HepG2 (cell line): Measurements from ENCODE around the gene FAM83C. TPM values are rescaled to one million over a fixed set of nuclear protein-coding genes. Genes with fewer than 3 reads are reported as not detected.
A peak's percentile ranks its signal among the peaks of the same experiment; 100 is the strongest.

Experiments
- EEA1 ChIP-seq: sonication (generic); formaldehyde crosslinking; IDR thresholded peaks from 2 replicates; pipeline ENCODE4 v1.5.1; 2020; ENCODE audit warnings: mild to moderate bottlenecking, missing genetic modification reagents, borderline replicate concordance
- NFKB2 ChIP-seq: sonication (generic); formaldehyde crosslinking; IDR thresholded peaks from 2 replicates; pipeline ENCODE4 v1.4.0; 2020; ENCODE audit warnings: missing genetic modification reagents, borderline replicate concordance
- RFX5 ChIP-seq: IDR thresholded peaks from 2 replicates; pipeline ENCODE4 v1.6.1; 2011; ENCODE audit warnings: low read depth, low read length, improper control_type of control experiment
- SAP130 ChIP-seq: IDR thresholded peaks from 2 replicates; pipeline ENCODE4 v1.6.1; 2016; ENCODE audit warnings: low read depth
- TP53 ChIP-seq: sonication (generic); formaldehyde crosslinking; conservative IDR thresholded peaks from 2 replicates; pipeline ENCODE4 v1.4.0; 2020; ENCODE audit warnings: missing genetic modification reagents
- ZBTB1 ChIP-seq: sonication (generic); formaldehyde crosslinking; IDR thresholded peaks from 2 replicates; pipeline ENCODE4 v1.4.0; 2020; ENCODE audit warnings: missing genetic modification reagents, borderline replicate concordance
- ZBTB21 ChIP-seq: sonication (generic); formaldehyde crosslinking; IDR thresholded peaks from 2 replicates; pipeline ENCODE4 v1.4.0; 2020; ENCODE audit warnings: missing genetic modification reagents
- ZNF138 ChIP-seq: sonication (generic); formaldehyde crosslinking; IDR thresholded peaks from 2 replicates; pipeline ENCODE4 v1.5.0; 2020; ENCODE audit warnings: mild to moderate bottlenecking, low read depth, missing genetic modification reagents
- ZNF891 ChIP-seq: sonication (generic); formaldehyde crosslinking; IDR thresholded peaks from 2 replicates; pipeline ENCODE4 v1.5.0; 2020; ENCODE audit warnings: mild to moderate bottlenecking, missing genetic modification reagents
- polyA plus RNA-seq, 8 experiments: library from polyadenylated mRNA; depleted of rRNA in 3 of 8; stranded (reverse) in 7 of 8; unstranded in 1 of 8; fragments of >200 nt; fragmentation: Illumina TruSeq in 4 of 8; extraction: Trizol in 4 of 8; gene quantifications; 2 replicates each; pipeline versions ENCODE4 v1.2.1 to v1.2.3, GENCODE V29; 2011 to 2016; ENCODE audit warnings: low read depth in 4 of 8, missing spikeins in 1 of 8, mixed read lengths in 1 of 8; ENCODE audit not compliant: insufficient read depth in 1 of 8
- total RNA-seq, 5 experiments: library from RNA; depleted of rRNA; stranded (reverse); fragments of >200 nt; fragmentation: Illumina TruSeq; extraction: Trizol; gene quantifications; 2 replicates each; pipeline ENCODE4 v1.2.3, GENCODE V29; 2016; ENCODE audit warnings: low read depth in 1 of 5
- TF ChIP-seq, protein P1 (sequence below): sonication (generic); formaldehyde crosslinking; IDR thresholded peaks from 2 replicates; pipeline ENCODE4 v1.9.0; 2021; ENCODE audit warnings: missing genetic modification reagents, mild to moderate bottlenecking, borderline replicate concordance
- TF ChIP-seq, protein P2 (sequence below): sonication (generic); formaldehyde crosslinking; IDR thresholded peaks from 2 replicates; pipeline ENCODE4 v1.4.0; 2020; ENCODE audit warnings: missing genetic modification reagents
- TF ChIP-seq, protein P3 (sequence below): sonication (generic); formaldehyde crosslinking; IDR thresholded peaks from 2 replicates; pipeline ENCODE4 v1.4.0; 2020; ENCODE audit warnings: missing genetic modification reagents, borderline replicate concordance
- TF ChIP-seq, protein P4 (sequence below): sonication (generic); formaldehyde crosslinking; IDR thresholded peaks from 2 replicates; pipeline ENCODE4 v1.5.0; 2020; ENCODE audit warnings: mild to moderate bottlenecking, missing genetic modification reagents
- TF ChIP-seq, protein P5 (sequence below): sonication (generic); formaldehyde crosslinking; IDR thresholded peaks from 2 replicates; pipeline ENCODE4 v1.5.0; 2020; ENCODE audit warnings: missing genetic modification reagents, mild to moderate bottlenecking, borderline replicate concordance

FAM83C gene
- total and polyA plus RNA-seq, 2 of the 13 experiments (the other 11 are each of a cell fraction or from before 2014, with no cell fraction given), result 0.04 TPM; not detected in 1

DNA sequence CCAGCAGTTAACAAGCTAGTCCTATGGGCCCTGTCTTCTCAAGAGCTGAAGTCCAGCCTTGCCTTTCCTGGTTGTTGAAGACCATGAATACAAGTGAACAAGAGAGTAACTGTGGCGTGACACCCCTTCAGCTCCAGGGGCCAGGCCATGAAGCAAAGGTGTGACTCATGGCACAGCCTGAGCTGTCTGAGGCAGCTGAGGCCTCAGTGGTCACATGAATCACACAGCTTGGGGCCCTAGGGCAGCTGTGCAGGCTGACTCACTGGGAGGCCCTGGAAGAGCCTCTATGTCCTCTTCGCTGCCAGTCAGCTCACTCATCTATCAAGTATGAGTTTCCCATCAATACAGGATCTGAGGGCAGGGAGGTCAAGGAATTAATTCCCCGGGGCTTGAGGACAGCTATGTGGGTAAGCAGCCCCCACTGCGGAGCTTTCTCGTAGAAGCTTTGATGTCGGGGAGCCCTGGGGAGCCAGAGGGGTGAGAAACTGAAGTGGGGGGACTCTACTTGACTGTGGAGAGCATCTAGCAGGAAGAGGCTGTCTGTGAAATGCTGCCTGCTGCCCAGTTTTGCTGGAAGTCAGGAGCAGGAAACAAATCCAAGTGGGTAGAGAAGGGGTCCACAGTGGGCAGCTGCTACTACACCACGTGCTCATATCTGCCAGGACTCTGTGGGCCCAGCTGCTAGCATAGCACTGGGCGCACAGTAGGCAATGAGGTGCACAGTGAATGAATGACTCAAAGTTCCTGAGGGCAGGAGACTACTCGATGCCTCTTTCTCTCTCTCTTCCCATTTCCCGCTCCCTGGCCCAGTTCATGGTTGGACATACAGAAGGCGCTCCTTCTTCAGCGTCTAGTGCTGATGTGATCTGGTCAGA, 13.7 kb upstream of the FAM83C start (continued):
- TF ChIP-seq, protein P1, sequence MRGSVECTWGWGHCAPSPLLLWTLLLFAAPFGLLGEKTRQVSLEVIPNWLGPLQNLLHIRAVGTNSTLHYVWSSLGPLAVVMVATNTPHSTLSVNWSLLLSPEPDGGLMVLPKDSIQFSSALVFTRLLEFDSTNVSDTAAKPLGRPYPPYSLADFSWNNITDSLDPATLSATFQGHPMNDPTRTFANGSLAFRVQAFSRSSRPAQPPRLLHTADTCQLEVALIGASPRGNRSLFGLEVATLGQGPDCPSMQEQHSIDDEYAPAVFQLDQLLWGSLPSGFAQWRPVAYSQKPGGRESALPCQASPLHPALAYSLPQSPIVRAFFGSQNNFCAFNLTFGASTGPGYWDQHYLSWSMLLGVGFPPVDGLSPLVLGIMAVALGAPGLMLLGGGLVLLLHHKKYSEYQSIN (CRISPR knock-in tag), result no peak
- TF ChIP-seq RFX5, result no peak
- no peak for TF ChIP-seq ZNF138 (CRISPR knock-in tag)
- no peak for TF ChIP-seq TP53 (CRISPR knock-in tag)
- peak; percentile 65; the same call in 1 of the 2 replicates for TF ChIP-seq ZBTB21
- TF ChIP-seq, protein P2, sequence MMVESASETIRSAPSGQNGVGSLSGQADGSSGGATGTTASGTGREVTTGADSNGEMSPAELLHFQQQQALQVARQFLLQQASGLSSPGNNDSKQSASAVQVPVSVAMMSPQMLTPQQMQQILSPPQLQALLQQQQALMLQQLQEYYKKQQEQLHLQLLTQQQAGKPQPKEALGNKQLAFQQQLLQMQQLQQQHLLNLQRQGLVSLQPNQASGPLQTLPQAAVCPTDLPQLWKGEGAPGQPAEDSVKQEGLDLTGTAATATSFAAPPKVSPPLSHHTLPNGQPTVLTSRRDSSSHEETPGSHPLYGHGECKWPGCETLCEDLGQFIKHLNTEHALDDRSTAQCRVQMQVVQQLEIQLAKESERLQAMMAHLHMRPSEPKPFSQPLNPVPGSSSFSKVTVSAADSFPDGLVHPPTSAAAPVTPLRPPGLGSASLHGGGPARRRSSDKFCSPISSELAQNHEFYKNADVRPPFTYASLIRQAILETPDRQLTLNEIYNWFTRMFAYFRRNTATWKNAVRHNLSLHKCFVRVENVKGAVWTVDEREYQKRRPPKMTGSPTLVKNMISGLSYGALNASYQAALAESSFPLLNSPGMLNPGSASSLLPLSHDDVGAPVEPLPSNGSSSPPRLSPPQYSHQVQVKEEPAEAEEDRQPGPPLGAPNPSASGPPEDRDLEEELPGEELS (CRISPR knock-in tag), result no peak
- TF ChIP-seq EEA1 (CRISPR knock-in tag), result no peak
- TF ChIP-seq, protein P3, sequence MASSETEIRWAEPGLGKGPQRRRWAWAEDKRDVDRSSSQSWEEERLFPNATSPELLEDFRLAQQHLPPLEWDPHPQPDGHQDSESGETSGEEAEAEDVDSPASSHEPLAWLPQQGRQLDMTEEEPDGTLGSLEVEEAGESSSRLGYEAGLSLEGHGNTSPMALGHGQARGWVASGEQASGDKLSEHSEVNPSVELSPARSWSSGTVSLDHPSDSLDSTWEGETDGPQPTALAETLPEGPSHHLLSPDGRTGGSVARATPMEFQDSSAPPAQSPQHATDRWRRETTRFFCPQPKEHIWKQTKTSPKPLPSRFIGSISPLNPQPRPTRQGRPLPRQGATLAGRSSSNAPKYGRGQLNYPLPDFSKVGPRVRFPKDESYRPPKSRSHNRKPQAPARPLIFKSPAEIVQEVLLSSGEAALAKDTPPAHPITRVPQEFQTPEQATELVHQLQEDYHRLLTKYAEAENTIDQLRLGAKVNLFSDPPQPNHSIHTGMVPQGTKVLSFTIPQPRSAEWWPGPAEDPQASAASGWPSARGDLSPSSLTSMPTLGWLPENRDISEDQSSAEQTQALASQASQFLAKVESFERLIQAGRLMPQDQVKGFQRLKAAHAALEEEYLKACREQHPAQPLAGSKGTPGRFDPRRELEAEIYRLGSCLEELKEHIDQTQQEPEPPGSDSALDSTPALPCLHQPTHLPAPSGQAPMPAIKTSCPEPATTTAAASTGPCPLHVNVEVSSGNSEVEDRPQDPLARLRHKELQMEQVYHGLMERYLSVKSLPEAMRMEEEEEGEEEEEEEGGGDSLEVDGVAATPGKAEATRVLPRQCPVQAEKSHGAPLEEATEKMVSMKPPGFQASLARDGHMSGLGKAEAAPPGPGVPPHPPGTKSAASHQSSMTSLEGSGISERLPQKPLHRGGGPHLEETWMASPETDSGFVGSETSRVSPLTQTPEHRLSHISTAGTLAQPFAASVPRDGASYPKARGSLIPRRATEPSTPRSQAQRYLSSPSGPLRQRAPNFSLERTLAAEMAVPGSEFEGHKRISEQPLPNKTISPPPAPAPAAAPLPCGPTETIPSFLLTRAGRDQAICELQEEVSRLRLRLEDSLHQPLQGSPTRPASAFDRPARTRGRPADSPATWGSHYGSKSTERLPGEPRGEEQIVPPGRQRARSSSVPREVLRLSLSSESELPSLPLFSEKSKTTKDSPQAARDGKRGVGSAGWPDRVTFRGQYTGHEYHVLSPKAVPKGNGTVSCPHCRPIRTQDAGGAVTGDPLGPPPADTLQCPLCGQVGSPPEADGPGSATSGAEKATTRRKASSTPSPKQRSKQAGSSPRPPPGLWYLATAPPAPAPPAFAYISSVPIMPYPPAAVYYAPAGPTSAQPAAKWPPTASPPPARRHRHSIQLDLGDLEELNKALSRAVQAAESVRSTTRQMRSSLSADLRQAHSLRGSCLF (CRISPR knock-in tag), result no peak
- TF ChIP-seq ZBTB1 (CRISPR knock-in tag), result no peak; the same call in 1 of the 2 replicates
- no peak for TF ChIP-seq NFKB2 (CRISPR knock-in tag)
- no peak for TF ChIP-seq ZNF891 (CRISPR knock-in tag)
- peak; percentile 96 for TF ChIP-seq SAP130 (CRISPR knock-in tag)
- TF ChIP-seq, protein P4, sequence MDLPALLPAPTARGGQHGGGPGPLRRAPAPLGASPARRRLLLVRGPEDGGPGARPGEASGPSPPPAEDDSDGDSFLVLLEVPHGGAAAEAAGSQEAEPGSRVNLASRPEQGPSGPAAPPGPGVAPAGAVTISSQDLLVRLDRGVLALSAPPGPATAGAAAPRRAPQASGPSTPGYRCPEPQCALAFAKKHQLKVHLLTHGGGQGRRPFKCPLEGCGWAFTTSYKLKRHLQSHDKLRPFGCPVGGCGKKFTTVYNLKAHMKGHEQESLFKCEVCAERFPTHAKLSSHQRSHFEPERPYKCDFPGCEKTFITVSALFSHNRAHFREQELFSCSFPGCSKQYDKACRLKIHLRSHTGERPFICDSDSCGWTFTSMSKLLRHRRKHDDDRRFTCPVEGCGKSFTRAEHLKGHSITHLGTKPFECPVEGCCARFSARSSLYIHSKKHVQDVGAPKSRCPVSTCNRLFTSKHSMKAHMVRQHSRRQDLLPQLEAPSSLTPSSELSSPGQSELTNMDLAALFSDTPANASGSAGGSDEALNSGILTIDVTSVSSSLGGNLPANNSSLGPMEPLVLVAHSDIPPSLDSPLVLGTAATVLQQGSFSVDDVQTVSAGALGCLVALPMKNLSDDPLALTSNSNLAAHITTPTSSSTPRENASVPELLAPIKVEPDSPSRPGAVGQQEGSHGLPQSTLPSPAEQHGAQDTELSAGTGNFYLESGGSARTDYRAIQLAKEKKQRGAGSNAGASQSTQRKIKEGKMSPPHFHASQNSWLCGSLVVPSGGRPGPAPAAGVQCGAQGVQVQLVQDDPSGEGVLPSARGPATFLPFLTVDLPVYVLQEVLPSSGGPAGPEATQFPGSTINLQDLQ (CRISPR knock-in tag), result no peak
- TF ChIP-seq, protein P5, sequence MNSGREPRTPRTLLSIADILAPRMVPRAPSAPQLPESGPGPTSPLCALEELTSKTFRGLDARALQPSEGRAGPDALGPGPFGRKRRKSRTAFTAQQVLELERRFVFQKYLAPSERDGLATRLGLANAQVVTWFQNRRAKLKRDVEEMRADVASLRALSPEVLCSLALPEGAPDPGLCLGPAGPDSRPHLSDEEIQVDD (CRISPR knock-in tag), result no peak
